GM12801 (cell line): Measurements from ENCODE around the gene LRRC56.

Source experiments
- TF ChIP-seq, protein P1 (sequence below): IDR thresholded peaks from one replicate; pipeline ENCODE4 v1.5.1; 2011; ENCODE audit warnings: control low read depth; ENCODE audit not compliant: insufficient read length; ENCODE audit errors: extremely low read depth

LRRC56 gene

DNA sequence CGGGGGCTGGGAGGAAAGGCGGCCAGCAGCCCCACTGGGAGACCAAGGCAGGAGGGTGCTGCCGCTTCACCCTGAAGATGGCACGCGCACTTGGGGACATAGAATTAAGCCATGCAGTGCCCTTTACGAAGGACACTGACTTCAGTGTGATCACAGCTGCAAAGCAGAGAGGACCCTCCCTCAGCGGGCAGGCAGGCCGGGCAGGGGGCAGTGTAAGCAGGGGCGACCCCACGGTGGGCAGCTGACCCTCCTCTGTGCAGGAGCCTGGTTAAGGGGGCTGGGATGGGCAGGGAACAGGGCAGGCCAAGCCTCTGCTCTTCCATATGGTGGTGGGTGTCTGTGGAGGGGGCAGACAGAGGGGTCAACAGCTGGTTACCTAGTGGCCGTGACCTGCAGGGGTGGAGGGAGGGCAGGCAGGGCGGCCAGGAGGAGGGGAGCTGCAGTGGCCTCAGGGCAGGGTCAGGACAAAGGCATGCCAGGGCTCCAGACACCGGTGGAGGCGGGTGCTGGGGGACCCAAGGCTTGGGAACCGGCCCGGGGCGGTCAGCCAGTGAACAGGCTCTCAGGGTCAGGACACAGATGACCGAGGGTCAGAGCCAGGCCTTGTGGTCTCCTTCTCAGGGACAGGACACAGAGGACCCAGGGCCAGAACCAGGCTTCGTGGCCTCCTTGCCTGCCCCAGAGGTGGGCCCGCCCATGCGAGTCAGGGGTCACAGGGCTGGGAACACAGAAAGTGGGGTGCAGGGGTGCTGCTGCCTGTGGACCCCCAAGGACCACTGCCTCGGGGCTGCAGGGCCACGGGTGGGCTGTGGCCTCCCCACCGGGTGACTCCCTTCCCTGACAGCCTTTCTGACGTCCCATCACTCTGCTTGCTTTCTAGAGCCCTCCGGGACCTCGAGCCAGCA lies 16.0 kb downstream of the LRRC56 start:
- TF ChIP-seq, protein P1, sequence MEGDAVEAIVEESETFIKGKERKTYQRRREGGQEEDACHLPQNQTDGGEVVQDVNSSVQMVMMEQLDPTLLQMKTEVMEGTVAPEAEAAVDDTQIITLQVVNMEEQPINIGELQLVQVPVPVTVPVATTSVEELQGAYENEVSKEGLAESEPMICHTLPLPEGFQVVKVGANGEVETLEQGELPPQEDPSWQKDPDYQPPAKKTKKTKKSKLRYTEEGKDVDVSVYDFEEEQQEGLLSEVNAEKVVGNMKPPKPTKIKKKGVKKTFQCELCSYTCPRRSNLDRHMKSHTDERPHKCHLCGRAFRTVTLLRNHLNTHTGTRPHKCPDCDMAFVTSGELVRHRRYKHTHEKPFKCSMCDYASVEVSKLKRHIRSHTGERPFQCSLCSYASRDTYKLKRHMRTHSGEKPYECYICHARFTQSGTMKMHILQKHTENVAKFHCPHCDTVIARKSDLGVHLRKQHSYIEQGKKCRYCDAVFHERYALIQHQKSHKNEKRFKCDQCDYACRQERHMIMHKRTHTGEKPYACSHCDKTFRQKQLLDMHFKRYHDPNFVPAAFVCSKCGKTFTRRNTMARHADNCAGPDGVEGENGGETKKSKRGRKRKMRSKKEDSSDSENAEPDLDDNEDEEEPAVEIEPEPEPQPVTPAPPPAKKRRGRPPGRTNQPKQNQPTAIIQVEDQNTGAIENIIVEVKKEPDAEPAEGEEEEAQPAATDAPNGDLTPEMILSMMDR = no peak

DNA sequence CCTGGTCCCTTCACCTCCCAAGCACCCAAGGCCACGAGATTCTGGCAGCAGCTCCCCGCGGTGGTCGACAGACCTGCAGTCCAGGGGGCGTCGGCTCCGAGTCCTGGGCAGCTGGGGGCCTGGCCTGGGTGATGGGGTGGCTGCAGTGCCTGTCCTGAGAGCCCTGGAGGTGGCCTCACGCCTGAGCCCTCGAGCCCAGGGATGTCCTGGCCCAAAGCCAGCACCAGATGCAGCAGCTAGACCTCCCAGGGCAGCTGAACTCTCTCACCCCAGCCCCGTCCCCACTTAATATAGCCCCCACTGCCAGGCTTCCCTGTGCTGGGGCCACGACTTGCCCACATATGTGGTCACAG lies 16.6 kb downstream of the LRRC56 start:
- TF ChIP-seq, protein P1 = no peak

- TF ChIP-seq, protein P1 = no peak
Observed at GRCh38 chr11:554428-555226, 17.3 kb downstream of the LRRC56 start.

GRCh38 chr11:555227-555779 lies 18.0 kb downstream of the LRRC56 start:
- TF ChIP-seq, protein P1 = no peak

- TF ChIP-seq, protein P1 = no peak
Observed at GRCh38 chr11:555780-556661, 18.7 kb downstream of the LRRC56 start.

DNA sequence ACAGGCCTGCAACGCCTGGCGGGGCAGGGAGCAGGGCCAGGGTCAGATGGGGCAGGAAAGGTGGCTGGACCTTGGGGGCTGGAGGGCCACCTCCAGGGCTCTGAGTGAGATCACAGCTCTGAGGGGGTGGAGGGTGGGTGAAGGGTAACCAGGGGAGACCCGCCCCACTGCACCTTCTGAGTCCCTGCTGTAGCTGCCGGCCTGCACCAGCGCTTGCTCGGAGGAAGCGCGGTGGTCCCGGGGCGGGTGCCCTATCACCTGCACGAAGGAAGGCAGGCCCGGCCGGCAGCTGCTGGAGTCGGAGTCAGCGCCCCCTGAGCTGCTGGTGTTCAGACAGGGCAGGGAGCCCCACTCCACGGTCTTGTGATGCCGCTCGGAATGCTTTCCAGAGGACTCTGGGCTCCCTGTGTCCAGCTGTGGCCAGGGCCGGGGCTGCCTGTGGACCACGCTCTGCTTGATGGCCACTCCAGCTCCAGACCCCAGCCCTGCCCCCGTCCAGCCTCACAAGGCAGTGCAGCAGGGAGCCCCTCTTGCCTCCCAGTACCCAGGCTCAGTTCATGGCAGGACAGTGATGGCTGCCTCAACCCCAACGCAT lies 19.4 kb downstream of the LRRC56 start:
- TF ChIP-seq, protein P1 = no peak
